GM18870 (cell line): ENCODE measurements around the gene CDK5RAP1.

Experiments
- ATAC-seq: cut with Tn5 transposase; IDR thresholded peaks from one replicate; pipeline ENCODE4 v1.9.1; 2021; ENCODE audit warnings: moderate library complexity; ENCODE audit not compliant: unreplicated experiment

Gene CDK5RAP1

DNA sequence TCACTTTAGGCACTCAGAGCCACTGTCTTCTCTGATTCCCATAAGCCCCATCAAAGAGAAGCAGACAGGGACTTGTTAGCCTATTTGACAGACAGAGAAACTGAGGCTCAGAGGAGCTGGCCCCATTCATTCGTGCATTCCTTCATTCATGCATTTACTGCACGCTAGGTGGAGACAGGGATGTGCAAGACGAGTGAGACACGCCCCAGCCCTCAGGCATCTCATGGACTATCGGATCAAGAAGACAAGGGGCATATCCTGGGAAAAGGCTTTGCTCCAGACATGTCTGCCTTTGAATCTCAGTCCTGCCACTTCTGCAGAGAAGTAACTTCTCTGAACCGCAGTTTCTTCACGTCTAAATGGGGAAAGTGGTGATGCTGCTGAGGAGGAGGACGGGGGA, 64.2 kb downstream of the CDK5RAP1 start:
- ATAC-seq, result no peak

- no peak for ATAC-seq
Measured at GRCh38 chr20:33336375-33336774, 64.9 kb downstream of the CDK5RAP1 start.

DNA sequence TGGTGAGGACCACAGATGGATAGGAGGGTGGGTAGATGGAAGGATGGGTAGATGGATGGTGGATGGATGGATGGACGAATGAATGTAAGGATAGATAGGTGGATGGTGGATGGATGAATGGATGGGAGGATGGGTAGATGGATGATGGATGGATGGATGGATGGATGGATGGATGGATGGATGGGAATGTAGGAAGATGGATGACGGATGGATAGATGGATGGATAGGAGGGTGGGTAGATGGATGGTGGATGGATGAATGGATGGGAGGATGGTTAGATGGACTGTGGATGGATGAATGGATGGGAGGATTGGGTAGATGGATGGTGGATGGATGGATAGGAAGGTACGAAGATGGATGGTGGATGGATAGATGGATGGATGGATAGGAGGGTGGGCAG, 67.2 kb downstream of the CDK5RAP1 start:
- no peak for ATAC-seq

- no peak for ATAC-seq
Measured at GRCh38 chr20:33333616-33334015, 67.7 kb downstream of the CDK5RAP1 start.

DNA sequence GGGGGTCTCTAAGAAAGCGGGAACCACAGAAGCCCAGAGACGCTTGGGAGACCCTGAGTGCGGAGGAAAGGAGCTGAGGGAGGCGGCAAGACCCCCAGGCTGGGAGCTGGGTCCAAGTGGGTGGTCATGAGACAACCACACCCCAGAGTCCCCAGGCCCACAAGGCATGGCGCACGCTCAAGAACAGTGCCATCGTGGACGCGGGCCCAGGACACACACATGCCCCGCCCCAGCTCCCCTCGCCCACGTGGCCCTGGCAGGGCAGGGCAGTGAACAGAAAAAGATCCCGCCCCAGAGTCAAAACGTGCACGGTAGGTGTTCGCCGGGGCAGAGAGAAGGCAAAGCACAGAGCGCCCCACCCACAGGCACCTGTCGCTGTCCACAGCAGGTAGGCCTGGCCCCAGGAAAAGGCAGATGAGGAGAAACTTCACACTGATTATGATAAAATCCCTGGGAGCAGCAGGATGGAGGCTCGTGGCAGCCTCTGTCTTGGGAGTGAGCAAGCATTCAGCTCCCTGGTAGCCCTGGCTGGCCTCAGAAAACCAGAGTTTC, 68.3 kb downstream of the CDK5RAP1 start:
- ATAC-seq, result no peak

DNA sequence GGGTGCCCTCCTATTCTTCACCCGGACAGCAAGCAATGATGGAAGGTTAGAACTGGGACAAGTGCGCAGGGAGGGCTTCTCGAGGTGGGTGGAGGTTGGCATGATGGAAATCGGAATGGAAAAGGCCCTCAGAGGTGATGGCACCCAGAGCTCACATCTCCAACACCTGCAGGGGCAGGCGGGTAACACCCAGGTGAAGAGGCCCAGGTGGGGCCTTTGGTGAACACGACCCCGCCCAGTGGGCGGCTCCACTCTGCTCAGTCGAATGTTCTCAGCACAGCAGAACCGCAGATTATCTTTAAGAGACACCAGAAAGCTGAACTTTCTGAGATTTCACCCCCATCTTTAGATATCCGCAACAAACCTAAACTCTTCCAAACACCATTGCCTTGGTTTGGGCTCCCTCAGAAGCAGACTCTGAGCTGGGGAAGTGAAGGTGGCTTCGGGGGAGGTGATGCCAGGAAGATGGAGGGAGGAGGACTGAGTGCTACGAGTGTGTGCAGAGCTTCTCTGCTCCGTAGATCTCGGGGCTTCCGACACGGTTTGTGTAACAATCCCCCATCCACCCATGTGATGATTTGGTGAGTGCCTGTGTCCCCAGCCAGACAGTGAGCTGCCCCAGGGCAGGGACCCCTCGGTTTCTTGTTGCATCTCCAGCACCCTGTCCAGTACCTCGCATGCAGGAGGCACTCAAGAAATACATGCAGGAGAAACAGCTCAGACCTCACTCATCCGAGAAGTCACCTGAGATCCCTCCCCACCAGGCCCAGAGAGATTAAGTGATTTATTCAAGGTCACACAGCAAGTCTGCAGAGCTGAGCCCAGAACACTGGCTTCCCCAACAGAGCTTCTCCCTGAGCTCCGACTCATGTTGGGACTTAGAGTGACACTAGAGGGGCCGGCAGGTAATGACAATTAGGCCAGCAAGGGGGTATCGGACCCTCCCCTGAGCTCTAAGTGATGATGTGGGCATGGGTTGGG, 72.9 kb downstream of the CDK5RAP1 start:
- no peak for ATAC-seq

DNA sequence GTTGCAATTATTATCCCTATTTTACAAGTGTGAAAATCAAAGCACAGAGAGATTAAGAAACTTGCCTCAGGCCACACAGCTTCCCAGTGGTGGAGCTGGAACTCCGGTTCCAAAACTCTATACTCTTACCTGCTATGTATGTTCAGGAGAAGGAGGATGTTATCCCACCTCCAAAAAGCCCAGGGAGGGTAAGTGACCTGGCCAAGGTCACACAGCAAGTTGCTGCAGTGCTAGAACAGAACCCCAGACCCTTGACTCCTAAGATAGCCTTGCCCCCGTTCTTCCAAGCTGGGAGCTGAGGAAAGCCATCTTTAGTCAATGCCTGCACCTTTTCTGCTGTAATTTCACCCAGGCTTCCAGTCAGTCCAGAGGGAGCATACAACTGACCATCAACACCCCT, 76.0 kb downstream of the CDK5RAP1 start:
- no peak for ATAC-seq

DNA sequence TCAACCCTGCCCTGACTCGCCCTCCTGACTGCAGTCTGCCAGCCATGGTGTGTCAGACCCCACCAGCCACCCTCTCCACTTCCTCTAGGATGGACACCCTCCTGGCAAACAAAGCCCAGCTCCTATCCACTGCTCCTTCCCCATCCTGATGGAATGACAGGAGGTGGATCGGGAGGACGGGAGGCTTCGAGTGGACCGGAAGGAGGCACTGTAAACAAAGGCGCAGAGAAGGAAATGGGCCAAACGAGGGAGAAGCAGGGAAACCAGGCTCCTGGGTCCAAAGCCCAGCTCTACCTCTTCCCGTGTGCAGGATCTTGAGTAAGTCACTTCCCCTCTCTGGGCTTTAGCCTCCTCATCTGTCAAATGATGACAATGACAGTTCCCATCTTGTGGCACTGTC, 78.1 kb downstream of the CDK5RAP1 start:
- ATAC-seq, result no peak

GRCh38 chr20:33322456-33322855, 78.9 kb downstream of the CDK5RAP1 start:
- ATAC-seq, result no peak

- no peak for ATAC-seq
Measured at GRCh38 chr20:33320006-33320405, 81.3 kb downstream of the CDK5RAP1 start.

DNA sequence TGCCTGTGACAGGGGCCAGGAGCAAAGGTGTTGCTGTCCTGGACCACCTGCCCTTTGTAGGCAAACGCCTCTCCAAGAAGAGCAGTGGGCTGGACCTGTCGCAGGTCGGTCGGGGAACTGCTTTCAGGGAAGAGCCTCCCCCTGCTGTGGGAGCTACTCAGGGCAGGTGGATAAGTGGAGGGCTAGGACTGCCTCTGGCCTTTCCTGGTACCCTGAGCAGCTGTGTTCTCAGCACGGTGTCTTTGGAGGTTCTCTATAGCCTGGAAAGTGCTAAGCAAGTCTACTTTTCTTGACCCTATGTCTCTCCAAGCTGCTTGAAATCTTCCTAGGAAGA, 83.3 kb downstream of the CDK5RAP1 start:
- ATAC-seq, result no peak

DNA sequence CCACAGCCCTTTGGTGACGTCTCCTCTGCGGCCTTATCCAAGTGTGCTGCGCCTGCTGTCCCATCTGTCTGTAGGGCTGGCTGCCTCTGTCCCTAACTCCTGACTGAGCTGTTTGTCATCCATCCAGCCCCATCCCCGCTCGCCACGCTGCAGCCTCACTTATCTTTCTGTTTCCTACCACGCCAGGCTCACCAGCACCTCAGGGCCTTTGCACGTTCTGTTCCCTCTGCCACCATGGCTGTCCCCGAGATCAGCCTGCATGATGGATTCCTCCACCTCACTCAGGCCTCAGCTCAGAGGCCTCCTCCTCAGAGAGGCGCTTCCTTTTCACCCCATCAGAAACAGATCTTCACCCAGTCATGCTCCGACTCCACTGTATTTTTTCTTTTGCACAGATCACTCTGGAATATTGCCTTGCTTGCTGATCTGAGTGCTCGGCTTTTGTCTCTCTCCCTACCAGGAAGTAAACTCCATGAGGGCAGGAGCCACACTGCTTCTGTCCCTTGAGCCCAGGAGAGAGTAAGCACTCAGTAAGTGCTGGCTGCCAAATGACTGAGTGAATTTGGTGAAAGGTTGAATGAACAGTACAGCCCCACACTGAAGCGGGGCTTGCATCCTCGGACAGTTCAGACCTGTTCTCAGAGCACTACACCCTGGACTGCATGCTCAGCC, 83.8 kb downstream of the CDK5RAP1 start:
- no peak for ATAC-seq

DNA sequence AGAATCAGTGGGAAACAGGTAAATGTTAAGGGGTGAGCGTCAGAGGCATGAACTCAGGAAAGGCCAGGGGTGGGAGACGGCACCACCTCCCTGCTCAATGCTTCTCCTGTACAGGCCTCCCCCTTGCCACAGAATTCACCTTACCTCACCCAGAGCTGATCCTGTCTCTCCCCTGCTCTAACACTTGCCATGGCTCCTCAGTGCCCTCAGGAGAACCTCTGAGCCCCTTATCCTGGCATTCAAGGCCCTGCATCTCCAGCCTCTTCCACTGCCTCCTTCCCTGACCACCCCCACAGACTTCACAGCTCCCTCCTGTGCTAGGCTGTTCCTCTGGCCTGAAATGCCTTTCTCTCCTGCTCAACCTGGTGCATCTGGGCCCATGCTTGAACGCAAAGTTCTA, 84.4 kb downstream of the CDK5RAP1 start:
- ATAC-seq, result no peak

- ATAC-seq, result no peak
Measured at GRCh38 chr20:33316343-33316742, 85.0 kb downstream of the CDK5RAP1 start.

- ATAC-seq, result no peak
Measured at GRCh38 chr20:33313686-33314314, 87.5 kb downstream of the CDK5RAP1 start.

- ATAC-seq, result no peak
Measured at GRCh38 chr20:33312583-33312982, 88.7 kb downstream of the CDK5RAP1 start.

DNA sequence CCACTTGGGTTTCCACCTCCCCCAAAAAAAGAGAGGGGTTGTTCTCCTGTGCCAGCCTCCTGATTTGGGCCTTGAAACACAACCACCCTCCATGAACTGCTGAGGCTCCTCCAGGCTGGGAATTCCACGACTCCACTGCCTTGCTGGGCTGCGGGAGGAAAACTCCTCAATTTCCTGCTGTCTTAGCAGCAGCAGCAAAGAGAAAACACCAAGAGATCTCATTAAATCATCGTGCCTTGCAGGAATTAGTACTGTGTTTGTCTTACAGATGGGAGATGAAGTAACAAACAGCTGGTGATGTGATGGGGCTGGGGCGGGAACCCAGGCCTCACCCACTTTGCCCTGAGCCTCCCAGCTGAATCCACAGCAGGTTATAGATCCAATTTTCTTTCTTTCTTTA, 89.3 kb downstream of the CDK5RAP1 start:
- no peak for ATAC-seq

GRCh38 chr20:33311011-33311410, 90.3 kb downstream of the CDK5RAP1 start:
- no peak for ATAC-seq

- no peak for ATAC-seq
Measured at GRCh38 chr20:33310327-33310899, 90.9 kb downstream of the CDK5RAP1 start.

DNA sequence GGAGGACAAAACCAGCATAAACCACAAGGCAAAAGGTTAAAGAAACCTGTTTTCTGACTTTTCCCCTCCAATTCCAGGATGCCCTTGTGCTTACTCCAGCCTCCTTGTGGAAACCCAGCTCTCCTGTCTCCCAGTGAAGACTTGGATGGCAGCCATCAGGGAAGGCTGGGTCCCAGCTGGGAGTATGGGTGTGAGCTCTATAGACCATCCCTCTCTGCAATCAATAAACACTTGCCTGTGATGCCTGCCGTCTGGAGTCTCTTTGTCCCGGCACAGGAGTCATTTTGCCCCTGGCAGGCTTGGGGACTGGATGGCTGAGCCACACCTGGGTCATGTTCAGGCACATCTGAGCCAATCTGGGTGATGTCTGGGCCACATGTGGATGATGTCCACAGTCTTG, 91.7 kb downstream of the CDK5RAP1 start:
- ATAC-seq, result no peak
